GM19397 (cell line): ENCODE measurements around the gene CD160.
"Not testable (repeated sequence)": the region's sequence is repeated elsewhere in the genome, so short reads cannot be mapped to it uniquely, and the experiment has no call there.

Source experiments
- ATAC-seq: cut with Tn5 transposase; IDR thresholded peaks from one replicate; pipeline ENCODE4 v1.9.1; 2021; ENCODE audit warnings: mild to moderate bottlenecking, moderate library complexity; ENCODE audit not compliant: unreplicated experiment

The CD160 gene

GRCh38 chr1:145758116-145758515 is 38.8 kb downstream of the CD160 start:
- no peak for ATAC-seq

- no peak for ATAC-seq
Observed at GRCh38 chr1:145758575-145758974, 39.3 kb downstream of the CD160 start.

GRCh38 chr1:145759721-145760120 is 40.4 kb downstream of the CD160 start:
- no peak for ATAC-seq

- ATAC-seq = not testable (repeated sequence)
Observed at GRCh38 chr1:145760395-145760949, 41.2 kb downstream of the CD160 start.

- ATAC-seq = not testable (repeated sequence)
Observed at GRCh38 chr1:145761498-145761897, 42.2 kb downstream of the CD160 start.

GRCh38 chr1:145762001-145762400 is 42.7 kb downstream of the CD160 start:
- not testable (repeated sequence) for ATAC-seq

GRCh38 chr1:145764231-145764940 is 45.1 kb downstream of the CD160 start:
- ATAC-seq = not testable (repeated sequence)

- ATAC-seq = not testable (repeated sequence)
Observed at GRCh38 chr1:145765127-145765526, 45.8 kb downstream of the CD160 start.

GRCh38 chr1:145765585-145766360 is 46.5 kb downstream of the CD160 start:
- ATAC-seq = not testable (repeated sequence)

GRCh38 chr1:145766926-145767325 is 47.6 kb downstream of the CD160 start:
- ATAC-seq = not testable (repeated sequence)

- not testable (repeated sequence) for ATAC-seq
Observed at GRCh38 chr1:145768004-145768403, 48.7 kb downstream of the CD160 start.

- no peak for ATAC-seq
Observed at GRCh38 chr1:145771056-145771455, 51.8 kb downstream of the CD160 start.

- ATAC-seq = no peak
Observed at GRCh38 chr1:145773423-145773822, 54.1 kb downstream of the CD160 start.

GRCh38 chr1:145777357-145778145 is 58.3 kb downstream of the CD160 start:
- ATAC-seq = no peak

GRCh38 chr1:145778146-145778540 is 58.8 kb downstream of the CD160 start:
- ATAC-seq = no peak

GRCh38 chr1:145782272-145783099 is 63.2 kb downstream of the CD160 start:
- no peak for ATAC-seq

- ATAC-seq = no peak
Observed at GRCh38 chr1:145784409-145784808, 65.1 kb downstream of the CD160 start.

- ATAC-seq = no peak
Observed at GRCh38 chr1:145785547-145785946, 66.2 kb downstream of the CD160 start.

GRCh38 chr1:145786271-145786670 is 67.0 kb downstream of the CD160 start:
- no peak for ATAC-seq

GRCh38 chr1:145788580-145788979 is 69.3 kb downstream of the CD160 start:
- ATAC-seq = no peak
